Measurements from ENCODE around the gene GLYATL2. TPM values are rescaled to one million over a fixed set of nuclear protein-coding genes. Genes with fewer than 3 reads are reported as not detected.

GLYATL2 gene
- total RNA-seq, 4 donors from 2014 or later, result not detected

GRCh38 chr11:58880166-58880565 is 35.7 kb upstream of the GLYATL2 start:
- H3K4me1 ChIP-seq, result no peaks in the 10 kb centered on the region
- TF ChIP-seq CTCF (IDR thresholded peaks at IDR 0.05 in 4 of 5, conservative IDR thresholded peaks at IDR 0.05 in 1 of 5) (no peak), POLR2A (IDR thresholded peaks at IDR 0.05) (no peak)
- ATAC-seq (no peak), DNase-seq (no peak)
- H3K27ac ChIP-seq, result no peak overlapping the region
- intact Hi-C loops (cut with DNase I; ENCODE audit: low total_unique reads) (no loop called here), in situ Hi-C loops (cut with MboI; ENCODE audit: low sequenced_read_pairs in 4 of 4) (no loop called here)
- H3K36me3 ChIP-seq, result no peaks in the 10 kb centered on the region
- no peak overlapping the region for H3K4me3 ChIP-seq
- no peaks in the 10 kb centered on the region for H3K27me3 ChIP-seq
- no peaks in the 10 kb centered on the region for H3K9me3 ChIP-seq

DNA sequence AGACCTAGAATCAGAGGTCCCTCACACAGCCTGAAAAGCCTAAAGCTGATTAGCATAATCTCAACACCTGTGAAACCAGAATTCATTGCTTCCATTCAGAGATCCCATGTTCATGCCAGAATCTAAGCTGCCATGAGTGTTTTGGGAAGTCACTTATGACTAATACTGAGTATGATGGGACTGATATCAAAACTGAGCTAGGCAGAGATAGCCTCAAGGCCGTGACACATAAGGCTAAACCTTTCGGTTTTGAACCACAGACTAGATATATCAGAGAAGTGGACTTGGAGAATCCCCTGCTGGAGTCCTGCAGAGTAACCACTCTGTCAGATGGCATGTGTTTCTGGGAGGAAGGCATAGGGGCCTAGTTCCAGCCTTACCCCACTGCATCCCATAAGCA is 23.1 kb upstream of the GLYATL2 start:
- no peaks in the 10 kb centered on the region for H3K9me3 ChIP-seq
- H3K4me3 ChIP-seq, result no peak overlapping the region
- DNase-seq (no peak), ATAC-seq (no peak)
- no peaks in the 10 kb centered on the region for H3K27me3 ChIP-seq
- intact Hi-C loops (cut with DNase I; ENCODE audit: low total_unique reads), result no loop called here
- H3K4me1 ChIP-seq, result no peaks in the 10 kb centered on the region
- TF ChIP-seq POLR2A (IDR thresholded peaks at IDR 0.05), result no peak
- TF ChIP-seq CTCF (IDR thresholded peaks at IDR 0.05 in 4 of 5, conservative IDR thresholded peaks at IDR 0.05 in 1 of 5), result no peak
- in situ Hi-C loops (cut with MboI; ENCODE audit: low sequenced_read_pairs in 4 of 4), result no loop called here
- no peaks in the 10 kb centered on the region for H3K36me3 ChIP-seq
- H3K27ac ChIP-seq, result no peak overlapping the region

GRCh38 chr11:58866788-58867187 is 22.3 kb upstream of the GLYATL2 start:
- DNase-seq, result no peak
- H3K36me3 ChIP-seq, result no peaks in the 10 kb centered on the region
- in situ Hi-C loops (cut with MboI; ENCODE audit: low sequenced_read_pairs in 4 of 4), result no loop called here
- intact Hi-C loops (cut with DNase I; ENCODE audit: low total_unique reads), result no loop called here
- H3K4me1 ChIP-seq, result no peaks in the 10 kb centered on the region
- H3K9me3 ChIP-seq, result no peaks in the 10 kb centered on the region
- TF ChIP-seq POLR2A (IDR thresholded peaks at IDR 0.05) (no peak), CTCF (IDR thresholded peaks at IDR 0.05 in 4 of 5, conservative IDR thresholded peaks at IDR 0.05 in 1 of 5) (no peak)
- ATAC-seq, result no peak
- H3K27me3 ChIP-seq, result no peaks in the 10 kb centered on the region
- H3K27ac ChIP-seq, result no peak overlapping the region
- H3K4me3 ChIP-seq, result no peak overlapping the region

- Histone ChIP-seq H3K36me3 (no peaks in the 10 kb centered on the region), H3K9me3 (no peaks in the 10 kb centered on the region), H3K4me1 (no peaks in the 10 kb centered on the region), H3K27ac (no peak overlapping the region), H3K4me3 (no peak overlapping the region), H3K27me3 (no peaks in the 10 kb centered on the region)
- no peak for TF ChIP-seq POLR2A (IDR thresholded peaks at IDR 0.05)
- no peak for TF ChIP-seq CTCF (IDR thresholded peaks at IDR 0.05 in 4 of 5, conservative IDR thresholded peaks at IDR 0.05 in 1 of 5)
- ATAC-seq (no peak), DNase-seq (no peak)
- intact Hi-C loops (cut with DNase I; ENCODE audit: low total_unique reads), result no loop called here
- in situ Hi-C loops (cut with MboI; ENCODE audit: low sequenced_read_pairs in 4 of 4), result no loop called here
These were observed 19.8 kb upstream of the GLYATL2 start for GRCh38 chr11:58864335-58864734.

DNA sequence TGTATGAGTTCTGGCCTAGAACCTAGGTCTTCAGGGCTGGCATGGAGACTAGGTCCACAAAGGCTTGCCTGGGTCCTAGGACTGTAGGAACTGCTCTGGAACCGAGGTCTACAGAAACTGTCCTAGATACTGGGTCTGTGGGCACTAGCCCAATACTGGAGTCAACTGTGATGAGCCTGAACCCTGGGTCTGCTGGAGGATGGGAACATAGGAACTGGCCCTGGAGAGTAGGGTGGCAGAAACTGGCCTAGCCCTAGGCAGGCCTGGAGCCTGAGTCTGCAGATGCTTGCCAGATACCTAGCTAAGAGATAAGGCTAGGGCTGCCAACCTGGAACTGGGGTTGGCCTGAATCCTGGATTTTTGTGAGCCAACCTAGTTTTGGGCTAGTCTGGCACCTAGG is 19.2 kb upstream of the GLYATL2 start:
- Histone ChIP-seq H3K36me3 (no peaks in the 10 kb centered on the region), H3K27me3 (no peaks in the 10 kb centered on the region), H3K27ac (no peak overlapping the region), H3K4me3 (no peak overlapping the region), H3K4me1 (no peaks in the 10 kb centered on the region), H3K9me3 (no peaks in the 10 kb centered on the region)
- intact Hi-C loops (cut with DNase I; ENCODE audit: low total_unique reads) (no loop called here), in situ Hi-C loops (cut with MboI; ENCODE audit: low sequenced_read_pairs in 4 of 4) (no loop called here)
- DNase-seq, result no peak
- ATAC-seq, result no peak
- TF ChIP-seq CTCF (IDR thresholded peaks at IDR 0.05 in 4 of 5, conservative IDR thresholded peaks at IDR 0.05 in 1 of 5) (no peak), POLR2A (IDR thresholded peaks at IDR 0.05) (no peak)

Data from gastrocnemius medialis (tissue), 4 donors.